Neural cell (in vitro differentiated cells): ENCODE measurements around the gene CABP2.

ENCODE experiments used
- CTCF ChIP-seq: fragments of 450-650 bp; IDR thresholded peaks from 2 replicates; pipeline ENCODE4 v1.5.1; 2014; ENCODE audit warnings: antibody characterized with exemption, mild to moderate bottlenecking, moderate library complexity; ENCODE audit not compliant: poor library complexity, severe bottlenecking
- POLR2AphosphoS5 ChIP-seq: IDR thresholded peaks from 2 replicates; pipeline ENCODE4 v1.6.1; 2012
- RAD21 ChIP-seq: fragments of 450-650 bp; conservative IDR thresholded peaks from 2 replicates; pipeline ENCODE4 v1.6.1; 2014; ENCODE audit warnings: antibody characterized with exemption, mild to moderate bottlenecking, moderate library complexity

- TF ChIP-seq CTCF (no peak), POLR2AphosphoS5 (no peak), RAD21 (no peak)
Observed at GRCh38 chr11:67528376-67528775, 5.1 kb upstream of the CABP2 start.
